GM23248 (cell line): ENCODE measurements around the gene CFAP61.

Experiments
- EZH2 ChIP-seq: fragments of 200-600 bp; sonication (generic); IDR thresholded peaks from 2 replicates; pipeline ENCODE4 v1.6.1; 2018; ENCODE audit warnings: antibody characterized with exemption, mild to moderate bottlenecking; ENCODE audit not compliant: insufficient read depth, poor library complexity, severe bottlenecking
- EZH2phosphoT487 ChIP-seq: fragments of 200-600 bp; sonication (generic); IDR thresholded peaks from 2 replicates; pipeline ENCODE4 v1.6.1; 2018; ENCODE audit warnings: antibody characterized with exemption, moderate library complexity, mild to moderate bottlenecking, low read depth; ENCODE audit not compliant: insufficient read depth

- TF ChIP-seq EZH2 (no peak), EZH2phosphoT487 (no peak)
Observed at GRCh38 chr20:20338133-20338730, 285.9 kb downstream of the CFAP61 start.
